DMS114 treated with DMSO at 0.1 percent for 48 hours (cell line): ENCODE results near the gene RBM44.

Experiments
- DNase-seq: peaks from one replicate; lab custom pipeline; 2025; ENCODE audit not compliant: unreplicated experiment; lab: John Stamatoyannopoulos, UW

RBM44 gene

DNA sequence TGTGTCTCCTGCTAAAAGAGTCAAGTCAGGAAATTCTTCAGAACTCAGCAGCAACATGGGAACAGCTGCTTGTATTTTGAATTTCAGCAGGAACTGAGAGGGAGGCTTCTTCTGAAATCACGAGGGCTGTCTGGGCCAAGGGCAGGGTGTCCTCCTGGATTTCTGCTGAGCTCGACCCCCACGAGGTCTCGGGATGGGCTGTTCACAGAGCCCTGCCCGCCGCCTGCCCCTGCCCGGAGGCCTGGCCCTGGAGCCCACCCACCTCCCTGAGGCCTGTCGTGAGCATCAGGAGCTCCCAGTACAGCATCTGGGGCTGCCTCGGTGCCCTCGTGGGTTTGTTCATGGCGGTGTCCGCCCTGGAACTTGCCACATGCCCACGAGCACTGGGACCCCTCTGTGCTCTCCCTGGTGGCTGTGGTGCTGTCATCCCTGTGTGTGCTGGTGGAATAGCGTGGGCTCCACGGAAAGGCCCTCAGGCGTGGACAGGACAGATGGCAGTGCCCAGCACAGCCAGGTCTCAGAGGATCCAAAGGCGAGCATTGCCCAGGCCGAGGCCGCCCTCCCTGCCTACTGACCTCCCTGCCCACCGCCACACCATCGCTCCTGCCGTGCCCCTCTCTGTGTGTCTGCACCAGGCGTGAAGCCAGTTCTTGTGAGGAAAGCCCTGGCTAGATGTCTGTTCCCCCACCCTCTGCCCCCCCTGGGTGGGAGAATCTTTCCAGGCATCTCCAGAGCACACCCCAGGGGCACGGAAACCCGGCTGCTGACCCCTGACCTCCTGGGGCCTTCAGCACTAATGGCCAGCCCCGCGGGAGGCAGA is 86.7 kb downstream of the RBM44 start:
- no peak for DNase-seq

DNA sequence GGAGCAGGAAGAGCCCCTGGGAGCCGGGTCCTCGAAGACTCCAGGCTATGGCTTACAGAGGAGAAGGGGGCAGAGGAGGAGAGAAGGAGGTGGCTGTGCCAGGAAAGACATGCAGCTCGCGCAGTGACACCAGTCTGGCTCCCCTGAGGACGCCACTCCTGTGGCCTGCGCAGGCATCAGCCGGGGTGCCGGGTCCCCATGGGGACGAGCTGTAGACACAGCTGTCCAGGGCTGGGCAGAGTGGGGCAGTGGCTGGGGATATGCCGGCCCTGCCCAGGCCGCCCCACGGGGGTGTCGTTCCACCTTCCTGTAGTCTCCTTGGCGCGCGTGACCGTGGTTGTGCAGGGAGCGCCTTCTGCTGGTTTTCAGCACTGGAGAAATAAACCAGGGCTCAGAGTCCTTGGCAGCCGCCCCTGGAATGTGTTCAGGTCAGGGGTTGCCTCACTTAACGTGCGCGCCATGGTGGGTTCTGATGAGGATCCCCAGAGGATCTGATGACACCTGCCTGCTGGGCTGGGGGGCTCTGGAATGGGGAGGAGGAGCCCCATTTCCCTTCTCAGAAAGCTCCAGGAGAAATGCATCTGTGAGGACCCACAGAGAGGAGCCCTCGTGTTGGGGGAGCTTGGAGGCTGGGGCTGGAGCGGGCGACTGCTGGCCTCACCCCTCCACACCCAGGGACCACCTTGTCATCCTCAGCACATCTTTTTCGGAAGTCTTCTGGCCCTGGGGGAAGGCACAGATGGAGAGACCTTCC is 87.5 kb downstream of the RBM44 start:
- DNase-seq, result no peak

- DNase-seq, result no peak
Measured at GRCh38 chr2:237886685-237887481, 88.3 kb downstream of the RBM44 start.

DNA sequence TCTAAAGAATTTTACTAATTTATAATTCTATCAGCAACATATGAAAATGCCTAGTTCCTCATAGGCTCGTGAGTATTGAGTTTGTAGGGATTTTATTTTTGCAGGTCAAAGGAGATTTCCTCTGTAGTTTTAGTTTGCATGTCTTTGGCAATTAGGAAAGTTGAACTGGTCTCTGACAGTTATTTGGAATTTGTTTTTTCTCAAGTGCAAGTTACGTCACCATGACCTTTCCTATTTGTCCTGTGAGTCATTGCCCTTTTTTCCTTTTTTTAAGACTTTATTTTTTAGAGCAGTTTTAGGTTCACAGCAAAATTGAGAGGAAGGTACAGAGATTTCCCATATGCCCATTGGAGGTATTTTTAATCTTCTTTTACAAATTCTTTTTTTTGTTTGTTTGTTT is 89.8 kb downstream of the RBM44 start:
- DNase-seq, result no peak

GRCh38 chr2:237889016-237889415 is 90.4 kb downstream of the RBM44 start:
- no peak for DNase-seq

- no peak for DNase-seq
Measured at GRCh38 chr2:237889811-237890210, 91.2 kb downstream of the RBM44 start.
